ENCODE data around the gene CHD2. TPM values are rescaled to one million over a fixed set of nuclear protein-coding genes. Genes with fewer than 3 reads are reported as not detected.

The CHD2 gene
- total RNA-seq, 1 experiment from 2014 or later: 101 TPM

GRCh38 chr15:92877000-92877399 is 23.1 kb upstream of the CHD2 start:
- Mint-ChIP-seq H3K27me3 (ENCODE audit: low read depth) (no peaks in the 10 kb centered on the region), H3K36me3 (no peaks in the 10 kb centered on the region), H3K27ac (no peak overlapping the region; the same call in 1 of the 2 replicates), H3K9me3 (no peaks in the 10 kb centered on the region), H3K4me3 (no peak overlapping the region), H3K4me1 (peaks cover 41% of the 10 kb centered on the region)
- ChIA-PET POLR2A (no interaction called here), CTCF (interaction anchor here (1.2 kb wide), 1 partner anchor 68 kb away, joined by 4 read pairs; no protein-coding TSS in a partner anchor)
- no peak for TF ChIP-seq JUN (CRISPR knock-in tag; IDR thresholded peaks at IDR 0.05)
- TF ChIP-seq ZNF396 (CRISPR knock-in tag; IDR thresholded peaks at IDR 0.05; ENCODE audit: borderline replicate concordance): no peak
- no peak for TF ChIP-seq HMGA2 (CRISPR knock-in tag; IDR thresholded peaks at IDR 0.05)
- TF ChIP-seq ZNF423 (CRISPR knock-in tag; IDR thresholded peaks at IDR 0.05): no peak
- TF ChIP-seq, protein P1, sequence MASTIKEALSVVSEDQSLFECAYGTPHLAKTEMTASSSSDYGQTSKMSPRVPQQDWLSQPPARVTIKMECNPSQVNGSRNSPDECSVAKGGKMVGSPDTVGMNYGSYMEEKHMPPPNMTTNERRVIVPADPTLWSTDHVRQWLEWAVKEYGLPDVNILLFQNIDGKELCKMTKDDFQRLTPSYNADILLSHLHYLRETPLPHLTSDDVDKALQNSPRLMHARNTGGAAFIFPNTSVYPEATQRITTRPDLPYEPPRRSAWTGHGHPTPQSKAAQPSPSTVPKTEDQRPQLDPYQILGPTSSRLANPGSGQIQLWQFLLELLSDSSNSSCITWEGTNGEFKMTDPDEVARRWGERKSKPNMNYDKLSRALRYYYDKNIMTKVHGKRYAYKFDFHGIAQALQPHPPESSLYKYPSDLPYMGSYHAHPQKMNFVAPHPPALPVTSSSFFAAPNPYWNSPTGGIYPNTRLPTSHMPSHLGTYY (CRISPR knock-in tag; IDR thresholded peaks at IDR 0.05): no peak
- TF ChIP-seq TCF7 (CRISPR knock-in tag; IDR thresholded peaks at IDR 0.05; ENCODE audit: low read depth): no peak
- no peak for TF ChIP-seq SP1 (CRISPR knock-in tag; conservative IDR thresholded peaks at IDR 0.05)
- no peak for TF ChIP-seq NFATC4 (CRISPR knock-in tag; IDR thresholded peaks at IDR 0.05)
- no peak for TF ChIP-seq PRRX2 (CRISPR knock-in tag; IDR thresholded peaks at IDR 0.05)
- no peak for TF ChIP-seq GABPB1 (CRISPR knock-in tag; IDR thresholded peaks at IDR 0.05)
- no peak for TF ChIP-seq NFYB (CRISPR knock-in tag; conservative IDR thresholded peaks at IDR 0.05; ENCODE audit: low read depth)
- no peak for TF ChIP-seq IRF2 (CRISPR knock-in tag; IDR thresholded peaks at IDR 0.05; ENCODE audit: borderline replicate concordance, low read depth)
- TF ChIP-seq PRDM15 (CRISPR knock-in tag; IDR thresholded peaks at IDR 0.05): no peak
- TF ChIP-seq, protein P2, sequence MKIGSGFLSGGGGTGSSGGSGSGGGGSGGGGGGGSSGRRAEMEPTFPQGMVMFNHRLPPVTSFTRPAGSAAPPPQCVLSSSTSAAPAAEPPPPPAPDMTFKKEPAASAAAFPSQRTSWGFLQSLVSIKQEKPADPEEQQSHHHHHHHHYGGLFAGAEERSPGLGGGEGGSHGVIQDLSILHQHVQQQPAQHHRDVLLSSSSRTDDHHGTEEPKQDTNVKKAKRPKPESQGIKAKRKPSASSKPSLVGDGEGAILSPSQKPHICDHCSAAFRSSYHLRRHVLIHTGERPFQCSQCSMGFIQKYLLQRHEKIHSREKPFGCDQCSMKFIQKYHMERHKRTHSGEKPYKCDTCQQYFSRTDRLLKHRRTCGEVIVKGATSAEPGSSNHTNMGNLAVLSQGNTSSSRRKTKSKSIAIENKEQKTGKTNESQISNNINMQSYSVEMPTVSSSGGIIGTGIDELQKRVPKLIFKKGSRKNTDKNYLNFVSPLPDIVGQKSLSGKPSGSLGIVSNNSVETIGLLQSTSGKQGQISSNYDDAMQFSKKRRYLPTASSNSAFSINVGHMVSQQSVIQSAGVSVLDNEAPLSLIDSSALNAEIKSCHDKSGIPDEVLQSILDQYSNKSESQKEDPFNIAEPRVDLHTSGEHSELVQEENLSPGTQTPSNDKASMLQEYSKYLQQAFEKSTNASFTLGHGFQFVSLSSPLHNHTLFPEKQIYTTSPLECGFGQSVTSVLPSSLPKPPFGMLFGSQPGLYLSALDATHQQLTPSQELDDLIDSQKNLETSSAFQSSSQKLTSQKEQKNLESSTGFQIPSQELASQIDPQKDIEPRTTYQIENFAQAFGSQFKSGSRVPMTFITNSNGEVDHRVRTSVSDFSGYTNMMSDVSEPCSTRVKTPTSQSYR (CRISPR knock-in tag; IDR thresholded peaks at IDR 0.05): no peak
- TF ChIP-seq, protein P3, sequence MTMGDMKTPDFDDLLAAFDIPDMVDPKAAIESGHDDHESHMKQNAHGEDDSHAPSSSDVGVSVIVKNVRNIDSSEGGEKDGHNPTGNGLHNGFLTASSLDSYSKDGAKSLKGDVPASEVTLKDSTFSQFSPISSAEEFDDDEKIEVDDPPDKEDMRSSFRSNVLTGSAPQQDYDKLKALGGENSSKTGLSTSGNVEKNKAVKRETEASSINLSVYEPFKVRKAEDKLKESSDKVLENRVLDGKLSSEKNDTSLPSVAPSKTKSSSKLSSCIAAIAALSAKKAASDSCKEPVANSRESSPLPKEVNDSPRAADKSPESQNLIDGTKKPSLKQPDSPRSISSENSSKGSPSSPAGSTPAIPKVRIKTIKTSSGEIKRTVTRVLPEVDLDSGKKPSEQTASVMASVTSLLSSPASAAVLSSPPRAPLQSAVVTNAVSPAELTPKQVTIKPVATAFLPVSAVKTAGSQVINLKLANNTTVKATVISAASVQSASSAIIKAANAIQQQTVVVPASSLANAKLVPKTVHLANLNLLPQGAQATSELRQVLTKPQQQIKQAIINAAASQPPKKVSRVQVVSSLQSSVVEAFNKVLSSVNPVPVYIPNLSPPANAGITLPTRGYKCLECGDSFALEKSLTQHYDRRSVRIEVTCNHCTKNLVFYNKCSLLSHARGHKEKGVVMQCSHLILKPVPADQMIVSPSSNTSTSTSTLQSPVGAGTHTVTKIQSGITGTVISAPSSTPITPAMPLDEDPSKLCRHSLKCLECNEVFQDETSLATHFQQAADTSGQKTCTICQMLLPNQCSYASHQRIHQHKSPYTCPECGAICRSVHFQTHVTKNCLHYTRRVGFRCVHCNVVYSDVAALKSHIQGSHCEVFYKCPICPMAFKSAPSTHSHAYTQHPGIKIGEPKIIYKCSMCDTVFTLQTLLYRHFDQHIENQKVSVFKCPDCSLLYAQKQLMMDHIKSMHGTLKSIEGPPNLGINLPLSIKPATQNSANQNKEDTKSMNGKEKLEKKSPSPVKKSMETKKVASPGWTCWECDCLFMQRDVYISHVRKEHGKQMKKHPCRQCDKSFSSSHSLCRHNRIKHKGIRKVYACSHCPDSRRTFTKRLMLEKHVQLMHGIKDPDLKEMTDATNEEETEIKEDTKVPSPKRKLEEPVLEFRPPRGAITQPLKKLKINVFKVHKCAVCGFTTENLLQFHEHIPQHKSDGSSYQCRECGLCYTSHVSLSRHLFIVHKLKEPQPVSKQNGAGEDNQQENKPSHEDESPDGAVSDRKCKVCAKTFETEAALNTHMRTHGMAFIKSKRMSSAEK (CRISPR knock-in tag; IDR thresholded peaks at IDR 0.05; ENCODE audit: borderline replicate concordance): no peak
- no peak for TF ChIP-seq NFE2L1 (CRISPR knock-in tag; IDR thresholded peaks at IDR 0.05)
- DNase-seq (ENCODE audit: low spot score) (no peak), ATAC-seq (no peak)

Measured in WTC11 (cell line).